HepG2 (cell line): ENCODE results near the gene ZNF691. TPM values are rescaled to one million over a fixed set of nuclear protein-coding genes. Genes with fewer than 3 reads are reported as not detected.
A peak's percentile ranks its signal among the peaks of the same experiment; 100 is the strongest.

Experiments
- CEBPZ ChIP-seq: IDR thresholded peaks from 2 replicates; pipeline ENCODE4 v1.6.1; 2012; ENCODE audit warnings: low read length, improper control_type of control experiment
- CREB3 ChIP-seq: sonication (generic); formaldehyde crosslinking; IDR thresholded peaks from 2 replicates; pipeline ENCODE4 v1.5.0; 2020; ENCODE audit warnings: missing genetic modification reagents
- HDAC2 ChIP-seq: sonication (generic); formaldehyde crosslinking; IDR thresholded peaks from 2 replicates; pipeline ENCODE4 v1.4.0; 2020; ENCODE audit warnings: missing genetic modification reagents
- HNRNPH1 ChIP-seq: fragments of 200-400 bp; formaldehyde crosslinking; optimal IDR thresholded peaks from 2 replicates; pipeline ENCODE3; 2017; ENCODE audit warnings: mild to moderate bottlenecking, low read depth, low read length
- IKZF4 ChIP-seq: sonication (generic); formaldehyde crosslinking; IDR thresholded peaks from 2 replicates; pipeline ENCODE4 v1.5.1; 2020; ENCODE audit warnings: borderline replicate concordance, mild to moderate bottlenecking, low read depth, missing genetic modification reagents; ENCODE audit errors: not compliant biosample characterization
- IRF9 ChIP-seq: sonication (generic); formaldehyde crosslinking; IDR thresholded peaks from 2 replicates; pipeline ENCODE4 v1.8.0; 2022; ENCODE audit warnings: missing genetic modification reagents, mild to moderate bottlenecking, borderline replicate concordance
- KDM2A ChIP-seq: sonication (generic); formaldehyde crosslinking; IDR thresholded peaks from 2 replicates; pipeline ENCODE4 v1.4.0; 2020; ENCODE audit warnings: low read depth, missing genetic modification reagents, borderline replicate concordance
- KLF6 ChIP-seq: IDR thresholded peaks from 2 replicates; pipeline ENCODE4 v1.8.0; 2016; ENCODE audit warnings: missing biosample characterization, missing genetic modification reagents
- KMT2B ChIP-seq: IDR thresholded peaks from 2 replicates; pipeline ENCODE4 v1.6.1; 2016; ENCODE audit warnings: missing genetic modification reagents, missing compliant biosample characterization
- MAFF ChIP-seq: IDR thresholded peaks from 2 replicates; pipeline ENCODE4 v1.6.1; 2011; ENCODE audit warnings: low read depth, low read length, improper control_type of control experiment
- REL ChIP-seq: sonication (generic); formaldehyde crosslinking; conservative IDR thresholded peaks from 2 replicates; pipeline ENCODE4 v1.8.0; 2022; ENCODE audit warnings: mild to moderate bottlenecking, missing genetic modification reagents, moderate library complexity
- SMARCE1 ChIP-seq: fragments of 450-650 bp; IDR thresholded peaks from 2 replicates; pipeline ENCODE4 v1.6.1; 2017; ENCODE audit warnings: borderline replicate concordance
- SNAPC2 ChIP-seq: sonication (generic); formaldehyde crosslinking; IDR thresholded peaks from 2 replicates; pipeline ENCODE4 v1.8.1; 2022; ENCODE audit warnings: mild to moderate bottlenecking, missing genetic modification reagents
- THAP11 ChIP-seq: IDR thresholded peaks from 2 replicates; pipeline ENCODE4 v1.6.1; 2016; ENCODE audit warnings: missing biosample characterization, missing genetic modification reagents
- THAP7 ChIP-seq: sonication (generic); formaldehyde crosslinking; IDR thresholded peaks from 2 replicates; pipeline ENCODE4 v1.8.1; 2023; ENCODE audit warnings: mild to moderate bottlenecking, missing genetic modification reagents
- TMF1 ChIP-seq: sonication (generic); formaldehyde crosslinking; IDR thresholded peaks from 2 replicates; pipeline ENCODE4 v1.8.1; 2022; ENCODE audit warnings: low read depth, missing genetic modification reagents
- ZNF138 ChIP-seq: sonication (generic); formaldehyde crosslinking; IDR thresholded peaks from 2 replicates; pipeline ENCODE4 v1.5.0; 2020; ENCODE audit warnings: mild to moderate bottlenecking, low read depth, missing genetic modification reagents
- ZNF296 ChIP-seq: sonication (generic); formaldehyde crosslinking; conservative IDR thresholded peaks from 2 replicates; pipeline ENCODE4 v1.5.0; 2020; ENCODE audit warnings: mild to moderate bottlenecking, missing genetic modification reagents
- ZNF329 ChIP-seq: sonication (generic); formaldehyde crosslinking; IDR thresholded peaks from 2 replicates; pipeline ENCODE4 v1.9.0; 2021; ENCODE audit warnings: low read depth, mild to moderate bottlenecking, missing genetic modification reagents
- ZNF430 ChIP-seq: sonication (generic); formaldehyde crosslinking; IDR thresholded peaks from 2 replicates; pipeline ENCODE4 v1.9.0; 2021; ENCODE audit warnings: mild to moderate bottlenecking, missing genetic modification reagents
- ZNF530 ChIP-seq: sonication (generic); formaldehyde crosslinking; IDR thresholded peaks from 2 replicates; pipeline ENCODE4 v1.5.0; 2020; ENCODE audit warnings: low read depth, mild to moderate bottlenecking, missing genetic modification reagents
- ZNF616 ChIP-seq: sonication (generic); formaldehyde crosslinking; IDR thresholded peaks from 2 replicates; pipeline ENCODE4 v1.5.0; 2020; ENCODE audit warnings: low read depth, mild to moderate bottlenecking, missing genetic modification reagents
- ZNF777 ChIP-seq: sonication (generic); formaldehyde crosslinking; IDR thresholded peaks from 2 replicates; pipeline ENCODE4 v1.4.0; 2020; ENCODE audit warnings: missing genetic modification reagents
- ZNF781 ChIP-seq: sonication (generic); formaldehyde crosslinking; IDR thresholded peaks from 2 replicates; pipeline ENCODE4 v1.5.1; 2020; ENCODE audit warnings: borderline replicate concordance, mild to moderate bottlenecking, missing genetic modification reagents; ENCODE audit errors: not compliant biosample characterization
- polyA plus RNA-seq, 8 experiments: library from polyadenylated mRNA; depleted of rRNA in 3 of 8; stranded (reverse) in 7 of 8; unstranded in 1 of 8; fragments of >200 nt; fragmentation: Illumina TruSeq in 4 of 8; extraction: Trizol in 4 of 8; gene quantifications; 2 replicates each; pipeline versions ENCODE4 v1.2.1 to v1.2.3, GENCODE V29; 2011 to 2016; ENCODE audit warnings: low read depth in 4 of 8, missing spikeins in 1 of 8, mixed read lengths in 1 of 8; ENCODE audit not compliant: insufficient read depth in 1 of 8
- total RNA-seq, 5 experiments: library from RNA; depleted of rRNA; stranded (reverse); fragments of >200 nt; fragmentation: Illumina TruSeq; extraction: Trizol; gene quantifications; 2 replicates each; pipeline ENCODE4 v1.2.3, GENCODE V29; 2016; ENCODE audit warnings: low read depth in 1 of 5

The ZNF691 gene
- total and polyA plus RNA-seq, 2 of the 13 experiments (the other 11 are each of a cell fraction or from before 2014, with no cell fraction given) = 7.6 to 7.8 TPM

- TF ChIP-seq MAFF = no peak
- peak; percentile 27 for TF ChIP-seq HNRNPH1
- TF ChIP-seq ZNF616 = no peak
- TF ChIP-seq SNAPC2 (CRISPR knock-in tag) = 0 out of 2 replicates have a peak, but pooled peaks have one; percentile 64
- TF ChIP-seq KDM2A (CRISPR knock-in tag) = peak; percentile 90
- TF ChIP-seq ZNF329 = 0 out of 2 replicates have a peak, but pooled peaks have one; percentile 44
- no peak for TF ChIP-seq TMF1 (CRISPR knock-in tag)
- no peak for TF ChIP-seq REL (CRISPR knock-in tag)
- TF ChIP-seq ZNF430 (CRISPR knock-in tag) = 0 out of 2 replicates have a peak, but pooled peaks have one; percentile 52
- TF ChIP-seq ZNF296 (CRISPR knock-in tag) = 0 out of 2 replicates have a peak, but pooled peaks have one; percentile 61
- TF ChIP-seq ZNF138 (CRISPR knock-in tag) = no peak
- TF ChIP-seq ZNF777 = 0 out of 2 replicates have a peak, but pooled peaks have one; percentile 61
- peak; percentile 52 for TF ChIP-seq IKZF4 (CRISPR knock-in tag)
- TF ChIP-seq IRF9 = peak; percentile 48; the same call in 1 of the 2 replicates
- TF ChIP-seq CEBPZ = peak; percentile 66
- no peak for TF ChIP-seq ZNF781
- peak; percentile 99 for TF ChIP-seq THAP11 (CRISPR knock-in tag)
- TF ChIP-seq CREB3 (CRISPR knock-in tag) = no peak
- TF ChIP-seq ZNF530 = no peak
- no peak; the same call in 1 of the 2 replicates for TF ChIP-seq KLF6
- peak; percentile 58 for TF ChIP-seq KMT2B (CRISPR knock-in tag)
- no peak for TF ChIP-seq THAP7
- no peak for TF ChIP-seq HDAC2 (CRISPR knock-in tag)
- TF ChIP-seq SMARCE1 = no peak
Observed at GRCh38 chr1:42846257-42847110, at the start of gene ZNF691 (continued).
